EL (cell line): ENCODE results near the gene ACTRT2.

Experiments
- DNase-seq: peaks from one replicate; pipeline ENCODE4 v3.0.0-alpha.2; 2016

Gene ACTRT2

DNA sequence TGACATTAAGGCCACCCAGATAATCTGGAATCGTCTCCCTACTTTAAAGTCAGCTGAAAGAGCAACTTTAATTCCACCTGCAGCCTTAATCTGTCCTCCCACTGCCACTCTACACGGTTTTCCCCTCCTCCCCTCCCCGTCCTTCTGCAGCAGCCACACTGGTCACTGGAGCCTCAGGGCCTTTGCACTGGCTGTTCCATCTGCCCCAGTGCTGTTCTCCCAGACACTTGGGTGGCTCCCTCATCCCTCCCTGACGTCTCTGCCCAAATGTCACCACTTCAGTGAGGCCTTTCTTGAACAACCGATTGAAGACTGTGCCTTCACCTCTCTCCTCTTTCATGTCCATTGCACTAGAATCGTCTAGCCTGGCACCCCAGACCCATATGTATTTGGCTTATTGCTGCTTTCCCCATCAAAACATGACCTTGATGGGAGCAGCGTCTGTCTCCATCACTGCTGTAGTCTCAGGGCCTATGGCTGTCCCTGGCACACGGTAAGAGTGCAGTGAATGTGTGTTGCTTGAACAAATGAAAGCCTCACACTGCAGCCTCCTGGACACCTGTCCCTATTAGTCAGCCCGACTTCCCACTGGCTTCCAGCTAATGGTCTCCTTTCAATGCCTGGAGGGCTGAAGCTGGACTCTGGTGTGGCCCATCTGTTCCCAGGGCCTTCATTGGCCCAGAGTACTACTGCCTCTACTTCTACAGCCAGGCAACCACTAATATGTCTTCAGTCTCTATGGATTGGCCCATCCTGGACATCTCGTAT is 37.2 kb downstream of the ACTRT2 start:
- no peak for DNase-seq

DNA sequence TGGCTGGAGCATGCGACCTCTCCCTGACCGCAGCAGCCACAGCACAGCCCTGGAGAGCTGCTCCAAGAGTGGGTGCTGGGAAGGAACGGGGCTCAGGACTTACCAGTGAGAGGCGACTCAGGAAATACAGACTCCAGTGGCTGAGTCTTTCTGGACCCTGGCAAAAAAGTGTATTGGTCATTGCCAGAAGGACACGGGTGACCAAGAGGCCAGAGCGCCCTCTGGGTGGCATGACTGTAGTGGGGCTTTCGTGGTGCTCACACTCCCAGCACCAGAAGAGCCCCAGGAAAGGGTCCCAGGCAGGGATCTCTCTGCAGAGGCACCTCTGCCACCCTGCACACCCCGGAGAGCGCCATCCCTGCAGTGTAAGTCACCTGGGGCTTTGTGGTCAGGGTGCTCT is 38.9 kb downstream of the ACTRT2 start:
- DNase-seq, result no peak

DNA sequence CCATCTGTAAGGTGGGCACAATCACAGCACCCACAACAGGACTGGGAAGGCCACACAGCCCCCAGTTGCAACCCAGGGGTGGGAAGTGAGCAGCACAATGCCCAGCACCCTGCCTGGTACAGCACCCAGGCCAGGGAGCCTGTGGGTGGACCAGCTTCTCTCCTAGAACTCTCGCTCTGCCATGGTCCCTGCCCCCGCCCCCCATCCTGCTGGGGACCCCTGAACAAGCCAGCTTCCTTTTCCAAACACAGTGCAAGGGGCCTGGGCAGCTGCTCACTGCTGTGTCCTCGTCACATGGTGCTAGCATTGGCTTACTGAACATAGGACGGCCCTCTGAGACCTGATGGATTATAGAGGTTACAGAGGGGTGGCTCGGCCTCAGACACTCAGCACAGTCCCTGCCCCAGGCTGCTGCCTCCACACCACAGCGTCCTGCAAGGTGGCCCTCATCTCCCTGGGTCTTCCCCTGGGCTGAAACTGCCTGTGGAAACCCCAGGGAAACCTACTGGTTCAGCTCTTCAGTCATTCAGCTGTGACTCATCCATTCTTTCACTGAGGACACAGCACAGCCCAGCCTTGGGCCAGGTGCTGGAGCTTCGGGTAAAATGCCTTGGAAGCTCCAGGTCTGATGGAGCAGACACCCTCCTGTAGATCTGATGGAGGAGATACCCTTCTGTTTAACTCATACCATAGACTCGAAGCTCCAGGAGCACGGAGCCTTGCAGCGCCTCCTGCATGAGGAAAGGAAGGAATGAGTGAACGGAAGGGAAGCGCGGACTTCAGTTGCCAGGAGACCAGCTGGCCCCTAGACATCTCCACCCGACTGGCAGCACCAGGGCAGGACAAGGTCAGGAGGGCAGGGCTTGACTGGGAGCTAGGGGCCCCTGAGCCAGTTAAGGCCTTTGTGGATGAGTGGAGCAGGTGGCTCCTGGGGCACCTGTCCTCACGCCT is 39.6 kb downstream of the ACTRT2 start:
- DNase-seq, result no peak

DNA sequence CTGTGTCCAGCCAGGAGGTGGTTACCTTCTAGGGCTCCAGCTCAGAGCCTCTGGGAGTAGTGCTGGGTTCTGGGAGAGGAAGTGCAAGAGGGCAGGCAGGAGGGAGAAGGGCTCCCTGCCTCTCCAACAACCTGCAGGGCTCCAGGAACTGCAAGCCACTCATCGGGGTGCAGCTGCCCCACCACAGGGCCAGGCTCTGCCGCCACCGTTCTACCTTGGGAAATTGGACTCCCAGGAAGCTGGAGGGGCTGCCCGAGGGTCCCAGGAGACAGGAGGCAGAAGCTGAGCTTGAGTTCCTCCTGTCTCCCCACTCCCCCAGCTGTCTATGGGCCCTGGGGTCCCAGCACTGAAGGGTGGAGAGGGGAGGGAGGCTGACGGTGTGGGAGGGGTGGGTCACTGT is 40.3 kb downstream of the ACTRT2 start:
- DNase-seq, result no peak

DNA sequence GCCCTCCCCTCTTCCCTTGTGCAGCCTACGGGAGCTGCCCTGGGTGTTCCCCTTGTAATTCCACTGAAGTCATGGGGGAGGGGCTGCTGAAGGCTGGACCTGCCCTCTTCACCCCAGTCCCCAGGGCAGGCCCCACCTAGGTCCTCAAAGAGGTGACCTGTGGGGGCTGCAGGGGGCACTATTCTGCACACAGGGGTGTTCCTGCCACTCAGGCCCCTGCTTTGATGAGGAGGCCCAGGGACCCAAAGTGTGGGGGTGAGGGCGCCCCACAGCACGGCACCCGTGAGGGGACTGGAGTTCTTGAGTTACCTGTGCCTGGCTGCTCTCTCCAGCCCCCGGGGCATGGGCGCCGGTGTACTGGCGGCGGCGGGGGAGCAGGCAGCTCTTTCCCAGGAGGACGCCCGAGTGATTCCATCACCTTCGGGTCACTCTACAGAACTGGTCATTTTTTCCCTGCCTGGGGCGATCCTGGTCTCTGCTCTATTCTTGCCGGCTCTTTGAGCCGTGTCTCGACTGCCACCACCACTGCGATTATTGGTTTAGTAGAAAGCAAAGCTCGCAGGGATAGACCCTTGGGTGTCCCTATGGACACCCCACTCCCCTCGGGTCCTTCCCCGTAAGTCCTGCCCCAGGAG is 40.8 kb downstream of the ACTRT2 start:
- DNase-seq, result no peak

DNA sequence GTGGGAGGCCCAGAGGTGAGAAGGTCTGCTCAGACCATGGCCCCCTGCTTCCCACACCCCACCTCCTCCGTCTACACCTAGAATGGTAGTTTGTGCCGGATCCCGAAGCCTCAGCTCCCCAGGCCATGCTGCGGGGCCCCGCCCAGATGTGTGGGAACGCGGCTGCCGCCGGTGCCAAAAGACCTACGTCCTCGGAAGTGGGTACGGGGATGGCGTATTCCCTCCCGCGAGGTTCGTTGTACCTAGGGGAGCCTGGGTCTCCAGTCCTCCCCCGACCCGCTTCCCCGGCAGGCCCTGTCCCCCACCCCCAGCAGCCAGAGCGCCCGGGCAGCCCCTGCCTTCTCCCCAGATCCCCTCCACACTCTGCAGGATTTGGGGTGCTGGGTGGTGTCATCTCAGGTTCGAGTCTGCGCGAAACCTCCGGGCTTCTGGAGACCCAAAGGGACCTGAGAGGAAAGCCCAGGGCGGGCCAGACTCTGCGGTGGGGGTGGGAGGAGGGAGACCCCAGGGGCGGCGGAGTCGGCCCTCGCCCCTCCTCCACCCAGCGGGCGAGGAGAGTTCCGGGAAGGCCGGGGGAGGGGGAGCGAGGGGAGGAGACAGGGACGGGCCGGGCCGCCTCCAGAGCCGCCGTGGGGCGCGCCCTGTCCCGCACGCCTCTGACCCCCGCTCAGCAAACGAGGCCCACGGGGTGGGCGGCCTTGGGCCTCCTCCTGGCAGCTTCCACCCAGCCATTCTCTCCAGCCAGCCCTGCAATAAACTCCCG is 41.5 kb downstream of the ACTRT2 start:
- no peak for DNase-seq

DNA sequence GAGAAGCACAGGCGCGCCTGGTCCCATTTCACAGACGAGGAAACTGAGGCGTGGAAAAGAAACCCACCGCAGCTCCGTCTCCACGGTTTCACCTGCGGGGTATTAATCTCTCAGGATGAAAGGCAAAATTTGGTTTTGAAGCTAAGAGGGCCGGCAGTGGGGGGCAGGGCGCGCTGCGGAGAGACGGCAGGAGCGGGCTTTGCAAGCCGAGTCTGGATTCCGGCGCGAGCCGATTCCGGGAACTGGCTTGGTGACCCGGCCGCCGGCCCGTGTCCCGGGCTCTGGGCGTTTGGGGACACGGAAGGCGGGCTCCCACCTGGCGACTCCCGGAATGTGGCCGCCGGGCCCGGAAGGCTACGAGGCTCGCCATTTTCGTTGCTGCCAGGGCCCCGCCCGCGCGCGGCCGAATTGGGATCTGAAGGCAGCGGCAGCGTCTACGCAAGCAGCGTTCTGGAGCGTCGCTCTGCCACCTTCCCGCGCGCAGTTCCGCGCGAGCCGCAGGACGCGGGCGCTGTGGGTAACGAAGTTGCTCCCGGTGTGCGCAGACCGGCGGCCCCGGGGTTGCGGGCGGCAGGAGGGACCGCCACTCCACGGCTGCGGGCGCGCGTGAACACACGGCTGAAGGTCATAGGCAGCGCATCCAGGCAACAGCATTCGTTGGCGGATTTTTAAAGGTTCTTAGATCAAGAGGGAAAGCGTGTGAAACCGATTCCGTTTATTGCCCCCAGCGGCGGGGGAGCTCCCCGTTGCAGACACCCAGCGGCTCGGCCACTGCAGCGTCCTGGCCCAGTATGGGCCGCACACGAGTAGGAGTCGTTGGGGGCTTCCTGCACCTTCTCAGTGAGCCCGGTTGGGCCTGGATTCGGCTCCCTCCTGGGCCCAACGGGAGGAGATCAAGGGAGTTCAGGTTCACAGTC is 42.4 kb downstream of the ACTRT2 start:
- no peak for DNase-seq

DNA sequence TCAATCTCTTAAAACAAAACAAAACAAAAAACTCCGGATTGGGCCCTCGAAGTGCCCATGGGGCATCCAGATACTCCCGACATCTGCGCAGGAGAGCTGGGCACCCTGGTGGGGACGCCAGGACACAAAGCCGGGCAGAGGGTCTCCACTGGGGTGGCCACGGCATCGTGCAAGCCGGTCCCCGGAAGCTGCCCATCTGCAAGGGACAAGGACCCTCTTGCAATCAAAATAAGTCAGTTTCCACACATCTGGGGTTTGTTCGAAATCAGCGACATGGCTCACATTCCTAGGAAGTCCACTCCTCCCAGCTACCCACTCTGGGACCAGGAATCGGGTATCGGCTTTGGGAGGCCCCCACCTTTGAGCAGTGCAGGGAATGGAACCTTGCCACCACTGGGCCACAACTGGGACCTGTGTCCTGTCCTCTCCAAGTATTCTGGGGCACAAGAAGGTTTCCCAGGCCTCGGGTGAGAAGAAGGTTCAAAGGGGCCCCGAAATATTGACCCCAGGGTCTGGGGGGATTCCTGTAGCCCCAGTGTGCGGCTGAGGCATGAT is 43.1 kb downstream of the ACTRT2 start:
- no peak for DNase-seq

DNA sequence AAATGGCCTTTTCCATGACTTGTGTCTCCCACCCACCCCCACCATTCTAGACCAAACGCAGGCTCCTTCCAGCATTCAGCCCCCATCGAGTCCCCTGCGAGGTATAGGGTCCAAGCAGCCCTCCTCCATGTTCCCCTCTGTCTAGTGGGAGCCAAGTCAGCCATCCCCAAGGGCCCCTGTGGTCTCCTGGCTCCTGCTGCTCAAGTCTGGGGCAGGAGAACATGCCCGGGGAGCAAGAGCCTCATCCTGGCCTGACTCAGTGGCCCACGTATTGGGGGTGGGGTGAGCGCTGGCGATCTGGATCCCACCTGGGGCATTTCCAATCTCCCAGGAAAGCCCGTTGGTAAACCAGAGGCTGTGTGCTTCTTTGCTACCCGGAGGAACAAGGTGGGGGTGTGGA is 43.6 kb downstream of the ACTRT2 start:
- DNase-seq, result no peak

DNA sequence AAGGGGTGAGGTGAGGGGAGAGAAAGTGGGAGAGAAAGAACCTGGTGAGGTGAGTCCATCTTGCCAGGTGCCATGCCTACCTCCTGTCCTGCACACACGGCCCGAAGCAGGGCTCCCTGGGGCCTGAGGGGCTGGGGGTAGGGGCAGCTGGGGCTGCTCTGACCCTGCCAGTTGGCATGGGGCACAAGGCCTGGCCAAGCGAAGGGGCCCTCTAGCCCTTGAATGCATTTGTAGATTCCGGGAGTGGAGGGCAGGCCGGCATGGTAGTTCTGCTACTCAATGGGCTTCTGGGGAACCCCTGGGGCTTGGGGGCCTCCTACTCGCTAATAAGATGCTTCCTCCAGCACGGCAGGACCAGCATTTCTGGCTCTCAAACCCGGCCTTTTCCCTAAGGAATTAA is 44.1 kb downstream of the ACTRT2 start:
- no peak for DNase-seq

DNA sequence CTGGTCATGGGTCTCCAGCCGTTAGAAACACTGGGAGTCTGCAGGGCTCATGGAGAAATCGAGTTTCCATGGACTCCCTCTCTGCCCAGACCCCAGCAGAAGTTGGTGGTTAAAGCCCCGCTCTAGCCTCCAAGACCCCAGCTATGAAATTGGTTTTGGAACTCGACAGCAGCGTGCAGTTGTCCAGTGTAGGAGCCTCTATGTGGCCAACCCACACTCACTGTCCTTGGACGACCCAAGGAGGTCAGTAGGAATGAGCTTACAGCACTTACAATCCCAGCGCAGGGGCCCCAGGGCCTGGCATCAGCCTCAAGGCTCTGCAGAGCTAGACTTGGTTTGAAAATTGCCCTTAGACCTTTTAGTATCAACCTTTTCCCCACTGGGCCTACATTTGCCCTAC is 44.5 kb downstream of the ACTRT2 start:
- DNase-seq, result no peak

DNA sequence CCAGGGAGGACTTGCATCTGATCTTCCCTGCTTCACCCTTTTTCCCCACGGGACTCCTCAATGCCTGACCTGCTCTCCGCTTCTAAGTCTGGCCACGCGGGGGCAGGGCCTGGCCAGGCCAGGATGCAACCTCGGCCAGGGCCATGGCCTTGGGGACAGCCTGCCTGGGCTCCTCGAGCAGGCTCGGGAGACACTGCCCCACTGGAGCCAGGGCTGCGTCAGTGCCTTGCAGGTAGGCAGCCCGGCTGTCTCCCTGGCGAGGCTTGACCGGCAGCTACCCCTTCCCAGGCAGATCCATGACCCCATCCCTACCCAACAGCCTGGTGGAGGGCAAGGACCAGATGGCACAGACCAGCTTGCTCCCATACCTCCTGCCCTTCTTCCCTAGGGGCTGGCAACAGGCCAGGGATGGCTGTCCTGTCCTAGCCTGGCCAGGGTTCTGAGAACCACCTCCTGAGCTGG is 45.0 kb downstream of the ACTRT2 start:
- no peak for DNase-seq

DNA sequence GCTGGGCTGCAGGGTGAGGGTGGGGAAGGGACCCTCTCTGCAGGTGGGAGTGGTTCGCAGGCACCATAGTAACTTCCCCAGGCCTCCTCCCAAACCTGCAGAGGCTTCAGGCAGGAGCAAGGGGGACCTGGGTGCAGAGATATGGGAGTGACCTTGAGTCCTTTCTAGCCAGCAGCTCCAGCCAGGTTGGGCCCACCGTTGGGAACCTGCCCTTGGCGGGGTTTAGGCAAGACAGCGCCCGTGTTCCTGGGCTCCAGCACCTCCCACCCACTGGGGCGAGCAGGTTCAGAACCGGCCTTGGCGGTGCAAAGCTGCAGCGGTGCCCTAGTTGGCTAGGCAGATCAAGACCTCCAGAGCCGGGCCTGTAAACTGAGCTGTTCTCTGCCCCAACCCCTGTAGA is 45.6 kb downstream of the ACTRT2 start:
- DNase-seq, result no peak

DNA sequence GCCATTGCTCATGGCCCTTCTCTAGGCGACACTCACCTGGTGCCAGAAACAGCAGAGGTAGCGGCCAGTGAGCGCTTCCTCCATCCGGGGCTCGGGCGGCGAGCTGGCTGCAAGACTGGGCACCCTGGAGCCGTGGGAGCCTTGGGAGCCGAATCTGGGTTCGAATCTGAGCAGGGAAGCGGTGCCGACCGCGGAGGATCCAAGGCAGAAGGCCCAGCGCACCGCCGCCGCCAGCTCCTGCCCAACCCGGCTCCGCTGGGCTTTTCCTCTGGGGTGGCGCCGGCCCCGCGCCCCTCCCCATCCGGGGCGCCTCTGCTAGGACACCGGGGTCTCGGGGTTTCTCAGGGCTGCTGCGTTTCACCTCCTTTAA is 46.0 kb downstream of the ACTRT2 start:
- DNase-seq, result no peak

DNA sequence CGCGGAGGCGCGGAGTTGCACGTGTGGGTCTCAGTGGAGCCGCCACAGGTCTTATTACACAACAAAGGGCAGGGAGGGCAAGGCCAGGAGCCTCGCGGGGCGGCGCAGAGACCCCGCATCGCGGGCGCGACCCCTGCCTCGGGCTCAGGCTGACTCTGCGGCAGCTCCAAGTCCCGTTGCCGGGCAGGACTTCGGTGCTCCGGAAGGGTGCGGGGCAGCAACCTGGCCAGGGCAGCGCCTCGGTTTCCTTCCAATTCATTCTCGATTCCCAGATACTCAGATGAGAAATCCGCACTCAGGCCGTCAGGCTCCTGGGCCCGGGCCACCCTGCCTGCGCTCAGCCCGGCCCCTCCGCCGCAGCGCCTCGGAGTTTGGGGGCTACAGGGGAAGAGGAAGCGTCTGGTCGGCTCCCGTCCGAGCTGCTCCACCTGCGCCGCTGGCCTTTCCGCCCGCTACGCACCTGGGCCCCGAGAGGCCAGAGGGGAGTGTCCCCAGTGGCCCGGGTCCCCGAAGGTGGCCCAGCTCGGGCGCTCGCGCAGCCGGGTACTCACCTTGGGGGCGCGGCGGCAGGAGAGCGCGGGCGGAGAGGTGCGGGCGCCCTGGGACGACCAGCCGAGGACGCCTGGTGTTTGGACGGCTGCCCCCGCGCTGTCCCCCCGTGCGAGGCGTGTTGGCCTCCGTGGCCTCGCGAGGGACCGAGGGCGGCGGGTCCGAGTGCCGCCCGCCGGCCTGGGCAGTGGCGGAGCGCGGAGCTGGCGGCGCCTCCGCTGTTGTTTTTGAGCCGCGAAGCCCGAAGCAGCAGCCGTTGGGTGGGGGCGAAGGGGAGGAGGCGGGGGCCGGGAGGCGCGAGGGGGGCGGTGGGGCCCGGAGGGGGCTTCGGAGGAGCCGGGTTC is 46.6 kb downstream of the ACTRT2 start:
- DNase-seq, result no peak

DNA sequence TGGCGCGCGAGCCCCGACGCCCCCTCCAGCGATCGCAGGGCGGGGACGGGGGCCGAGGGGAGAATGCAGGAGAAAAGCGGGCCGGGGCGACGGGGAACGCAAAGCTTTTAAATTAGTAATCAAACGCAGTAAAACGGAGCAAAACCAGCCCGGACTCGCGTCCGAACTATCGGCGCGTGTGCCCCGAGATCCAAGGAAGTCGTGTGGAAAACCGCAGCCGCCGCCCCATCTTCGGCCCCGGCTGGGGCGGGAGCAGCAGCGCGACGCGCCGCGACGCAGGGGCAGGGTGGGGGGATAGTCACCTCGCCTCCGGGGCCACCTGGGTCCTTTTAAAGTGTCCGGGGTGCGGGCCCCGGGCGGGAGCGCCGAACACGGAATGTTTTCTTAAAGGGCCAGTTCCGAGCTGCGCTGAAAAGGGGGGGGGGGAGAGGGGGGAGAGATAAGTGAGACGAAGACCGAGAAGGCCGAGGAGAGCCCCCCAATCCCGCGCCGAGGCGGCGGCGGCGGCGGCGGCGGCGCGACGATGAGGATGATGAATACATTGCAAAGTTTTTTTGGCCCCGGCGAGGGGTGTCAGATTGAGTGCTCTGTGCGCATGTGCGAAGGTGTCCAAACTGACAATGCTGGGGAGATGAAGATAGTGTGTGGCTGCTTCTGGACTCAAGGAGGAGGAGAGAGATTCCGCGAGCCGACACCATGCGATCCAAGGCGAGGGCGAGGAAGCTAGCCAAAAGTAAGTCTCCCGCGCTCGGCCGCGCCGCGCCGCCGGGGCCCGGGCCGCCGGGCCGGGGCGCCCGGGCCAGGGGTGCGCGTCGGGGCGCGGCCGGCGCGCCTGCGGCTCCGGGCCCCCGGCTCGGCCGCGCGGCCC is 47.5 kb downstream of the ACTRT2 start, which contains the start of gene PRDM16:
Gene PRDM16, plus strand, starts transcription at position 640 of the 868 bp plus-strand sequence. Its CDS starts 57 bp downstream, at position 697.
- DNase-seq, result peak; percentile 38

DNA sequence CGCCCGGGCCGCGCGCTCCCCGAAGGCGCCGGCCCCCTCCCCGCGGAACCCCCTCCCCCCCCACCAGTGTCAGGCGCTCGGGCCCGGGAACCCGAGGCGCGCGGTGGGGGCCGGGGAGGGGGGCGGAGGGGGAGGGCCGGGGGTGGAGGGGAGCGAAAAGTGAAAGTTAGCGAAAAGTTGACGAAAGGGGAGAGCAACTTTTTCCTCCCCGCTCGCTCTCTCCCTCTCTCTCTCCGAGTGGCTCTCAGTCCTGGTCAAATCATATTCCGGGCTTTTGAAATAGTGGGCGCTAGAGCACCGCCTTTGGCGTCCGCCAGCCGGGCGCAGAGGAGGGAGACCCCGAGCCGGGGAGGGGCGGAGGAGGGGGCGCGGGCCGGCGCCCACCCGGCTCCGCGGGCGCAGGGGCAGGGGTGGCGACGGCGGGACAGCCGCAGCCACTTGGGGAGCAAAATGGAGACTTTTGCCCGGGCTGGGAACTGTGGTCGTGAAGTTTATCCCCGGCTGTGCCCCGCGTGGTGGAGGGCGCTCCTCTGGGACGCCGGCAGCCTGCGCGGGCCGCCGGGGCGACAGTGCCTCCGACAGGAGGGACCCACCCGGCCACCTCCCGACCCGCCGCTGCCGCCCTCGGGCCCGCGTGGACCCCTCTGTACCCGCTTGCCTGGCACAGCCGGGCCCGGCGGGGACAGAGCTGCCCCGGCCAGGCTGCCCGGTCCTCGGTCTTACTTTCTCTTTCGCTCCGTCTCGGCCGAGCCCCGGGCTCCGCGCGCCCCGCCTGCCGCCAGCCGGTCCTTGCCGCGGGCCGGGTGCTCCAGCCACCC is 48.4 kb downstream of the ACTRT2 start:
- peak; percentile 46 for DNase-seq

DNA sequence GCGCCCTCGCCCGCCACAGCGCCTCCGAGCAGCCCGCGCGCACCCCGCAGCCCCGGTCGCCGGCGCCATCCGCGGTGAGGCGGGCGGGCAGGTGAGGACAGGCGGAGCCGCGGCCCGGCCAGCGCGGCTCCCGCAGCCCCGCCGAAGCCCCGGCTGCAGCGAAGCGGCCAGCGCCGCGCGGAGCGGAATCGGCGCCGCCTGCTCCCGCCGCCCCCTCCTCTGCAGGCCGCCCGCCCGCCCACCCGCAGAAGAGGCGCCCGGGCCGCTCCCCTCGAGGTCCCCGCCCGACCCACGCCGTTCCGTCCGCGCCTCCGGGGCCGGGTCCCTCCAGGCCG is 49.0 kb downstream of the ACTRT2 start:
- no peak for DNase-seq
